ENCODE results near the gene CASP9.
"Not testable (repeated sequence)": the region's sequence is repeated elsewhere in the genome, so short reads cannot be mapped to it uniquely, and the experiment has no call there.

Gene CASP9

GRCh38 chr1:15500184-15501178 is 23.5 kb downstream of the CASP9 start:
- no peak for FAIRE-seq

- no peak for FAIRE-seq
These were observed 30.1 kb downstream of the CASP9 start for GRCh38 chr1:15493869-15494390.

- no peak for FAIRE-seq
These were observed 31.4 kb downstream of the CASP9 start for GRCh38 chr1:15492596-15492995.

- FAIRE-seq = not testable (repeated sequence)
These were observed 33.0 kb downstream of the CASP9 start for GRCh38 chr1:15491010-15491409.

GRCh38 chr1:15489052-15489736 is 34.8 kb downstream of the CASP9 start:
- no peak for FAIRE-seq

- no peak for FAIRE-seq
These were observed 35.6 kb downstream of the CASP9 start for GRCh38 chr1:15488371-15488770.

GRCh38 chr1:15486844-15487610 is 37.0 kb downstream of the CASP9 start:
- FAIRE-seq = not testable (repeated sequence)

GRCh38 chr1:15485636-15486035 is 38.4 kb downstream of the CASP9 start:
- no peak for FAIRE-seq

- FAIRE-seq = not testable (repeated sequence)
These were observed 39.6 kb downstream of the CASP9 start for GRCh38 chr1:15484443-15484842.

GRCh38 chr1:15483971-15484370 is 40.0 kb downstream of the CASP9 start:
- FAIRE-seq = no peak

- FAIRE-seq = not testable (repeated sequence)
These were observed 41.0 kb downstream of the CASP9 start for GRCh38 chr1:15482983-15483543.

- not testable (repeated sequence) for FAIRE-seq
These were observed 41.6 kb downstream of the CASP9 start for GRCh38 chr1:15482455-15482854.

- no peak for FAIRE-seq
These were observed 44.2 kb downstream of the CASP9 start for GRCh38 chr1:15479654-15480347.

- no peak for FAIRE-seq
These were observed 46.3 kb downstream of the CASP9 start for GRCh38 chr1:15477646-15478212.

GRCh38 chr1:15476927-15477326 is 47.1 kb downstream of the CASP9 start:
- no peak for FAIRE-seq

- no peak for FAIRE-seq
These were observed 48.2 kb downstream of the CASP9 start, which contains the start of gene CELA2B for GRCh38 chr1:15475752-15476314. Gene CELA2B, plus strand, starts transcription at chr1:15476104. Its CDS starts 22 bp downstream, at chr1:15476126.

- no peak for FAIRE-seq
These were observed 51.4 kb downstream of the CASP9 start for GRCh38 chr1:15472587-15472986.

GRCh38 chr1:15471723-15472122 is 52.3 kb downstream of the CASP9 start:
- FAIRE-seq = not testable (repeated sequence)

GRCh38 chr1:15471067-15471466 is 52.9 kb downstream of the CASP9 start:
- not testable (repeated sequence) for FAIRE-seq

- not testable (repeated sequence) for FAIRE-seq
These were observed 54.1 kb downstream of the CASP9 start for GRCh38 chr1:15469821-15470448.

All from colon (tissue), 2 donors.